HepG2 (cell line): Measurements from ENCODE around the gene MISP3. TPM values are rescaled to one million over a fixed set of nuclear protein-coding genes. Genes with fewer than 3 reads are reported as not detected.

ENCODE experiments used
- AGO2 ChIP-seq: fragments of 200-400 bp; formaldehyde crosslinking; optimal IDR thresholded peaks from 2 replicates; pipeline ENCODE3; 2017; ENCODE audit warnings: mild to moderate bottlenecking, low read depth, low read length, moderate library complexity
- AHR ChIP-seq: IDR thresholded peaks from 2 replicates; pipeline ENCODE4 v1.6.1; 2018; ENCODE audit warnings: missing genetic modification reagents, missing compliant biosample characterization
- ETV6 ChIP-seq: sonication (generic); formaldehyde crosslinking; conservative IDR thresholded peaks from 2 replicates; pipeline ENCODE4 v1.4.0; 2020; ENCODE audit warnings: missing genetic modification reagents
- SRSF9 ChIP-seq: fragments of 200-400 bp; formaldehyde crosslinking; IDR thresholded peaks from 2 replicates; pipeline ENCODE4 v1.6.1; 2018; ENCODE audit warnings: borderline replicate concordance, mild to moderate bottlenecking, low read depth, low read length; ENCODE audit not compliant: insufficient read depth, poor library complexity, severe bottlenecking
- STAG1 ChIP-seq: sonication (generic); formaldehyde crosslinking; IDR thresholded peaks from 2 replicates; pipeline ENCODE4 v1.4.0; 2020; ENCODE audit warnings: missing genetic modification reagents
- ZNF205 ChIP-seq: IDR thresholded peaks from 2 replicates; pipeline ENCODE4 v1.6.1; 2018; ENCODE audit warnings: missing biosample characterization, missing genetic modification reagents
- ZNF33A ChIP-seq: sonication (generic); formaldehyde crosslinking; IDR thresholded peaks from 2 replicates; pipeline ENCODE4 v1.5.1; 2020; ENCODE audit warnings: missing genetic modification reagents, mild to moderate bottlenecking, moderate library complexity, borderline replicate concordance
- ZNF441 ChIP-seq: sonication (generic); formaldehyde crosslinking; IDR thresholded peaks from 2 replicates; pipeline ENCODE4 v1.7.0; 2021; ENCODE audit warnings: missing genetic modification reagents, borderline replicate concordance
- ZNF563 ChIP-seq: sonication (generic); formaldehyde crosslinking; IDR thresholded peaks from 2 replicates; pipeline ENCODE4 v1.8.0; 2022; ENCODE audit warnings: mild to moderate bottlenecking, moderate library complexity, missing genetic modification reagents
- ZNF605 ChIP-seq: sonication (generic); formaldehyde crosslinking; IDR thresholded peaks from 2 replicates; pipeline ENCODE4 v1.8.0; 2022; ENCODE audit warnings: mild to moderate bottlenecking, missing genetic modification reagents
- ZNF878 ChIP-seq: sonication (generic); formaldehyde crosslinking; IDR thresholded peaks from 2 replicates; pipeline ENCODE4 v1.8.1; 2023; ENCODE audit warnings: mild to moderate bottlenecking, missing genetic modification reagents, moderate library complexity
- polyA plus RNA-seq, 8 experiments: library from polyadenylated mRNA; depleted of rRNA in 3 of 8; stranded (reverse) in 7 of 8; unstranded in 1 of 8; fragments of >200 nt; fragmentation: Illumina TruSeq in 4 of 8; extraction: Trizol in 4 of 8; gene quantifications; 2 replicates each; pipeline versions ENCODE4 v1.2.1 to v1.2.3, GENCODE V29; 2011 to 2016; ENCODE audit warnings: low read depth in 4 of 8, missing spikeins in 1 of 8, mixed read lengths in 1 of 8; ENCODE audit not compliant: insufficient read depth in 1 of 8
- total RNA-seq, 5 experiments: library from RNA; depleted of rRNA; stranded (reverse); fragments of >200 nt; fragmentation: Illumina TruSeq; extraction: Trizol; gene quantifications; 2 replicates each; pipeline ENCODE4 v1.2.3, GENCODE V29; 2016; ENCODE audit warnings: low read depth in 1 of 5
- TF ChIP-seq, protein P1 (sequence below): sonication (generic); formaldehyde crosslinking; IDR thresholded peaks from 2 replicates; pipeline ENCODE4 v1.5.1; 2020; ENCODE audit warnings: missing genetic modification reagents, mild to moderate bottlenecking, borderline replicate concordance
- TF ChIP-seq, protein P2 (sequence below): sonication (generic); formaldehyde crosslinking; IDR thresholded peaks from 2 replicates; pipeline ENCODE4 v1.5.1; 2020; ENCODE audit warnings: mild to moderate bottlenecking, missing genetic modification reagents, borderline replicate concordance
- TF ChIP-seq, protein P3 (sequence below): sonication (generic); formaldehyde crosslinking; conservative IDR thresholded peaks from 2 replicates; pipeline ENCODE4 v1.4.0; 2020; ENCODE audit warnings: missing genetic modification reagents
- TF ChIP-seq, protein P4 (sequence below): sonication (generic); formaldehyde crosslinking; IDR thresholded peaks from 2 replicates; pipeline ENCODE4 v1.4.0; 2020; ENCODE audit warnings: mild to moderate bottlenecking, missing genetic modification reagents
- TF ChIP-seq, protein P5 (sequence below): sonication (generic); formaldehyde crosslinking; conservative IDR thresholded peaks from 2 replicates; pipeline ENCODE4 v1.4.0; 2020; ENCODE audit warnings: missing genetic modification reagents

Gene MISP3
- total and polyA plus RNA-seq, 2 of the 13 experiments (the other 11 are each of a cell fraction or from before 2014, with no cell fraction given): 2.5 to 5.4 TPM

DNA sequence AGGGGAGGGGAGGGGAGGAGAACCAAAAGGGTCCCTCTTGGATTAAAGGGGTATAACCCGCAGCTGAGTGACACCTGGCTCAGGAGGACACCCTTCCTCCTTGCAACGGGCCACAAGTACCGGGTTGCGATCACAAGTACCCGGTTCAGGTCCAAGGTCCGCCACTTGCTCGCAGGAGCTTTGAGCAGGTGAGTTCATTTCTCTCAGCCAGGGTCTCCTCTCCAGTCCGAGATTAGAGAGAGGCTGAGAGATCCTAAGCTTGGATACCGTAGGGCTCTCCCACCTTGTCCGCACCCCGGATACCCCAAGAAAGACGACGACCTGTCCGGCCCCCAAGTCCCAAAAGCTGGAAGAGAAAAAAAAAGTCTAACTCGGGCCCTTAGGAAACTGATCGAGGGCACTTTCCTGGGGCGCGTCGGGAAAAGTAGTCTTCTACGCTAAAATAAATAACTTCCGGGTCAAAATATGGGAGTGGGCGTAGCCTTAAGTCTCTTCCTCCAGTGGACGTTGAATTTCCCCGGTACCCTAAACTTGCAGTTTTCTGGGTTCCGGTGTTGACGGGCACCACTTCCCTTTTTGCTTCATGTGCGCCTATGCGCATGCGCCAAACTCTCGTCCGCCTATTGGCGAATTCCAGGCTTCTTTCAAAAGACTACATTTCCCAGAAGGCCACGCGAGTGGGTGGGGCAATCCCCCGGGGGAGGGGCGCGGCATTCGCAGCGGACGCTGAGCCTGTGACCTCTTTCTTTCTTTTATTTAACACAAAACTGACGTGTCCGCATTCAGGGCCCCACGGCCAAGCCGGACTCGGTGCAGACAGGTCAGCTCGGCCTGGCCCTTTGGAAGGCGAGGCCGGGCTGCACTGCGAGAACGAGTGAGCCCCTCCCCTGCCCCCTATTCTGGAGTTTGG is 8.6 kb downstream of the MISP3 start (continued):
- TF ChIP-seq ZNF205 (CRISPR knock-in tag): no peak
- no peak for TF ChIP-seq ZNF33A
- TF ChIP-seq ZNF878: 0 out of 2 replicates have a peak, but pooled peaks have one; percentile 37
- TF ChIP-seq AGO2: no peak
- TF ChIP-seq, protein P1, sequence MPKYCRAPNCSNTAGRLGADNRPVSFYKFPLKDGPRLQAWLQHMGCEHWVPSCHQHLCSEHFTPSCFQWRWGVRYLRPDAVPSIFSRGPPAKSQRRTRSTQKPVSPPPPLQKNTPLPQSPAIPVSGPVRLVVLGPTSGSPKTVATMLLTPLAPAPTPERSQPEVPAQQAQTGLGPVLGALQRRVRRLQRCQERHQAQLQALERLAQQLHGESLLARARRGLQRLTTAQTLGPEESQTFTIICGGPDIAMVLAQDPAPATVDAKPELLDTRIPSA (CRISPR knock-in tag): 0 out of 2 replicates have a peak, but pooled peaks have one; percentile 76
- no peak; the same call in 1 of the 2 replicates for TF ChIP-seq ZNF441 (CRISPR knock-in tag)
- TF ChIP-seq, protein P2, sequence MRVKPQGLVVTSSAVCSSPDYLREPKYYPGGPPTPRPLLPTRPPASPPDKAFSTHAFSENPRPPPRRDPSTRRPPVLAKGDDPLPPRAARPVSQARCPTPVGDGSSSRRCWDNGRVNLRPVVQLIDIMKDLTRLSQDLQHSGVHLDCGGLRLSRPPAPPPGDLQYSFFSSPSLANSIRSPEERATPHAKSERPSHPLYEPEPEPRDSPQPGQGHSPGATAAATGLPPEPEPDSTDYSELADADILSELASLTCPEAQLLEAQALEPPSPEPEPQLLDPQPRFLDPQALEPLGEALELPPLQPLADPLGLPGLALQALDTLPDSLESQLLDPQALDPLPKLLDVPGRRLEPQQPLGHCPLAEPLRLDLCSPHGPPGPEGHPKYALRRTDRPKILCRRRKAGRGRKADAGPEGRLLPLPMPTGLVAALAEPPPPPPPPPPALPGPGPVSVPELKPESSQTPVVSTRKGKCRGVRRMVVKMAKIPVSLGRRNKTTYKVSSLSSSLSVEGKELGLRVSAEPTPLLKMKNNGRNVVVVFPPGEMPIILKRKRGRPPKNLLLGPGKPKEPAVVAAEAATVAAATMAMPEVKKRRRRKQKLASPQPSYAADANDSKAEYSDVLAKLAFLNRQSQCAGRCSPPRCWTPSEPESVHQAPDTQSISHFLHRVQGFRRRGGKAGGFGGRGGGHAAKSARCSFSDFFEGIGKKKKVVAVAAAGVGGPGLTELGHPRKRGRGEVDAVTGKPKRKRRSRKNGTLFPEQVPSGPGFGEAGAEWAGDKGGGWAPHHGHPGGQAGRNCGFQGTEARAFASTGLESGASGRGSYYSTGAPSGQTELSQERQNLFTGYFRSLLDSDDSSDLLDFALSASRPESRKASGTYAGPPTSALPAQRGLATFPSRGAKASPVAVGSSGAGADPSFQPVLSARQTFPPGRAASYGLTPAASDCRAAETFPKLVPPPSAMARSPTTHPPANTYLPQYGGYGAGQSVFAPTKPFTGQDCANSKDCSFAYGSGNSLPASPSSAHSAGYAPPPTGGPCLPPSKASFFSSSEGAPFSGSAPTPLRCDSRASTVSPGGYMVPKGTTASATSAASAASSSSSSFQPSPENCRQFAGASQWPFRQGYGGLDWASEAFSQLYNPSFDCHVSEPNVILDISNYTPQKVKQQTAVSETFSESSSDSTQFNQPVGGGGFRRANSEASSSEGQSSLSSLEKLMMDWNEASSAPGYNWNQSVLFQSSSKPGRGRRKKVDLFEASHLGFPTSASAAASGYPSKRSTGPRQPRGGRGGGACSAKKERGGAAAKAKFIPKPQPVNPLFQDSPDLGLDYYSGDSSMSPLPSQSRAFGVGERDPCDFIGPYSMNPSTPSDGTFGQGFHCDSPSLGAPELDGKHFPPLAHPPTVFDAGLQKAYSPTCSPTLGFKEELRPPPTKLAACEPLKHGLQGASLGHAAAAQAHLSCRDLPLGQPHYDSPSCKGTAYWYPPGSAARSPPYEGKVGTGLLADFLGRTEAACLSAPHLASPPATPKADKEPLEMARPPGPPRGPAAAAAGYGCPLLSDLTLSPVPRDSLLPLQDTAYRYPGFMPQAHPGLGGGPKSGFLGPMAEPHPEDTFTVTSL (CRISPR knock-in tag): no peak
- peak; percentile 41; the same call in 1 of the 2 replicates for TF ChIP-seq ZNF563 (CRISPR knock-in tag)
- TF ChIP-seq ETV6 (CRISPR knock-in tag): no peak
- no peak; the same call in 1 of the 2 replicates for TF ChIP-seq STAG1 (CRISPR knock-in tag)
- TF ChIP-seq, protein P3, sequence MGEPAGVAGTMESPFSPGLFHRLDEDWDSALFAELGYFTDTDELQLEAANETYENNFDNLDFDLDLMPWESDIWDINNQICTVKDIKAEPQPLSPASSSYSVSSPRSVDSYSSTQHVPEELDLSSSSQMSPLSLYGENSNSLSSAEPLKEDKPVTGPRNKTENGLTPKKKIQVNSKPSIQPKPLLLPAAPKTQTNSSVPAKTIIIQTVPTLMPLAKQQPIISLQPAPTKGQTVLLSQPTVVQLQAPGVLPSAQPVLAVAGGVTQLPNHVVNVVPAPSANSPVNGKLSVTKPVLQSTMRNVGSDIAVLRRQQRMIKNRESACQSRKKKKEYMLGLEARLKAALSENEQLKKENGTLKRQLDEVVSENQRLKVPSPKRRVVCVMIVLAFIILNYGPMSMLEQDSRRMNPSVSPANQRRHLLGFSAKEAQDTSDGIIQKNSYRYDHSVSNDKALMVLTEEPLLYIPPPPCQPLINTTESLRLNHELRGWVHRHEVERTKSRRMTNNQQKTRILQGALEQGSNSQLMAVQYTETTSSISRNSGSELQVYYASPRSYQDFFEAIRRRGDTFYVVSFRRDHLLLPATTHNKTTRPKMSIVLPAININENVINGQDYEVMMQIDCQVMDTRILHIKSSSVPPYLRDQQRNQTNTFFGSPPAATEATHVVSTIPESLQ (CRISPR knock-in tag): no peak
- TF ChIP-seq SRSF9: no peak
- TF ChIP-seq, protein P4, sequence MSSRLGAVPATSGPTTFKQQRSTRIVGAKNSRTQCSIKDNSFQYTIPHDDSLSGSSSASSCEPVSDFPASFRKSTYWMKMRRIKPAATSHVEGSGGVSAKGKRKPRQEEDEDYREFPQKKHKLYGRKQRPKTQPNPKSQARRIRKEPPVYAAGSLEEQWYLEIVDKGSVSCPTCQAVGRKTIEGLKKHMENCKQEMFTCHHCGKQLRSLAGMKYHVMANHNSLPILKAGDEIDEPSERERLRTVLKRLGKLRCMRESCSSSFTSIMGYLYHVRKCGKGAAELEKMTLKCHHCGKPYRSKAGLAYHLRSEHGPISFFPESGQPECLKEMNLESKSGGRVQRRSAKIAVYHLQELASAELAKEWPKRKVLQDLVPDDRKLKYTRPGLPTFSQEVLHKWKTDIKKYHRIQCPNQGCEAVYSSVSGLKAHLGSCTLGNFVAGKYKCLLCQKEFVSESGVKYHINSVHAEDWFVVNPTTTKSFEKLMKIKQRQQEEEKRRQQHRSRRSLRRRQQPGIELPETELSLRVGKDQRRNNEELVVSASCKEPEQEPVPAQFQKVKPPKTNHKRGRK (CRISPR knock-in tag): no peak
- TF ChIP-seq ZNF605 (CRISPR knock-in tag): peak; percentile 10; the same call in 1 of the 2 replicates
- TF ChIP-seq AHR (CRISPR knock-in tag): no peak
- TF ChIP-seq, protein P5, sequence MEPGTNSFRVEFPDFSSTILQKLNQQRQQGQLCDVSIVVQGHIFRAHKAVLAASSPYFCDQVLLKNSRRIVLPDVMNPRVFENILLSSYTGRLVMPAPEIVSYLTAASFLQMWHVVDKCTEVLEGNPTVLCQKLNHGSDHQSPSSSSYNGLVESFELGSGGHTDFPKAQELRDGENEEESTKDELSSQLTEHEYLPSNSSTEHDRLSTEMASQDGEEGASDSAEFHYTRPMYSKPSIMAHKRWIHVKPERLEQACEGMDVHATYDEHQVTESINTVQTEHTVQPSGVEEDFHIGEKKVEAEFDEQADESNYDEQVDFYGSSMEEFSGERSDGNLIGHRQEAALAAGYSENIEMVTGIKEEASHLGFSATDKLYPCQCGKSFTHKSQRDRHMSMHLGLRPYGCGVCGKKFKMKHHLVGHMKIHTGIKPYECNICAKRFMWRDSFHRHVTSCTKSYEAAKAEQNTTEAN (CRISPR knock-in tag): 0 out of 2 replicates have a peak, but pooled peaks have one; percentile 12
